Amniotic epithelial cell (primary cell): ENCODE results near the gene SLC6A16.
"Not testable (repeated sequence)": the region's sequence is repeated elsewhere in the genome, so short reads cannot be mapped to it uniquely, and the experiment has no call there.

Experiments
- DNase-seq: peaks from one replicate; pipeline ENCODE4 v3.0.0-alpha.2; 2010; ENCODE audit warnings: low read depth

SLC6A16 gene

GRCh38 chr19:49331187-49331586, 6.2 kb upstream of the SLC6A16 start:
- not testable (repeated sequence) for DNase-seq

GRCh38 chr19:49328741-49329140, 3.8 kb upstream of the SLC6A16 start:
- DNase-seq, result no peak

GRCh38 chr19:49327878-49328544, 3.0 kb upstream of the SLC6A16 start:
- DNase-seq, result peak; percentile 29

- no peak for DNase-seq
Observed at GRCh38 chr19:49326165-49326704, 1.2 kb upstream of the SLC6A16 start.

GRCh38 chr19:49325756-49326155, 765 bp upstream of the SLC6A16 start:
- not testable (repeated sequence) for DNase-seq

- no peak for DNase-seq
Observed at GRCh38 chr19:49318296-49318695, 6.7 kb downstream of the SLC6A16 start.

- DNase-seq, result no peak
Observed at GRCh38 chr19:49316284-49316683, 8.7 kb downstream of the SLC6A16 start.

GRCh38 chr19:49315111-49315510, 9.9 kb downstream of the SLC6A16 start:
- no peak for DNase-seq

GRCh38 chr19:49309087-49309486, 15.9 kb downstream of the SLC6A16 start:
- DNase-seq, result no peak

GRCh38 chr19:49306734-49307133, 18.3 kb downstream of the SLC6A16 start:
- not testable (repeated sequence) for DNase-seq

GRCh38 chr19:49301866-49302252, 23.1 kb downstream of the SLC6A16 start:
- DNase-seq, result no peak

GRCh38 chr19:49301165-49301865, 23.7 kb downstream of the SLC6A16 start:
- DNase-seq, result peak; percentile 48

GRCh38 chr19:49298653-49299052, 26.3 kb downstream of the SLC6A16 start:
- not testable (repeated sequence) for DNase-seq

GRCh38 chr19:49297403-49297802, 27.6 kb downstream of the SLC6A16 start:
- no peak for DNase-seq

GRCh38 chr19:49295208-49295880, 29.6 kb downstream of the SLC6A16 start:
- DNase-seq, result no peak

GRCh38 chr19:49294401-49294800, 30.6 kb downstream of the SLC6A16 start:
- DNase-seq, result no peak

GRCh38 chr19:49290517-49290916, 34.5 kb downstream of the SLC6A16 start:
- no peak for DNase-seq

- DNase-seq, result not testable (repeated sequence)
Observed at GRCh38 chr19:49289286-49289685, 35.7 kb downstream of the SLC6A16 start.

GRCh38 chr19:49288205-49288604, 36.8 kb downstream of the SLC6A16 start:
- not testable (repeated sequence) for DNase-seq

- DNase-seq, result no peak
Observed at GRCh38 chr19:49287141-49287770, 37.7 kb downstream of the SLC6A16 start.

GRCh38 chr19:49282184-49282583, 42.8 kb downstream of the SLC6A16 start:
- DNase-seq, result no peak

- DNase-seq, result peak; percentile 61
Observed at GRCh38 chr19:49272204-49272603, 52.8 kb downstream of the SLC6A16 start.
